GM21529 (cell line): ENCODE results near the gene TSPYL4.

ENCODE experiments used
- ATAC-seq: cut with Tn5 transposase; IDR thresholded peaks from one replicate; pipeline ENCODE4 v1.9.1; 2021; ENCODE audit not compliant: unreplicated experiment

TSPYL4 gene

GRCh38 chr6:116229287-116229913 lies 24.5 kb downstream of the TSPYL4 start:
- ATAC-seq: no peak

GRCh38 chr6:116223355-116223754 lies 30.5 kb downstream of the TSPYL4 start:
- no peak for ATAC-seq

GRCh38 chr6:116221911-116222310 lies 32.0 kb downstream of the TSPYL4 start:
- ATAC-seq: no peak

GRCh38 chr6:116221067-116221466 lies 32.8 kb downstream of the TSPYL4 start:
- no peak for ATAC-seq

GRCh38 chr6:116218866-116219265 lies 35.0 kb downstream of the TSPYL4 start:
- no peak for ATAC-seq

GRCh38 chr6:116218172-116218633 lies 35.7 kb downstream of the TSPYL4 start:
- ATAC-seq: no peak

- peak; percentile 71 for ATAC-seq
Measured at GRCh38 chr6:116217069-116217468, 36.8 kb downstream of the TSPYL4 start.

- ATAC-seq: no peak
Measured at GRCh38 chr6:116215414-116215813, 38.5 kb downstream of the TSPYL4 start.

- no peak for ATAC-seq
Measured at GRCh38 chr6:116214681-116215080, 39.2 kb downstream of the TSPYL4 start.

- no peak for ATAC-seq
Measured at GRCh38 chr6:116210750-116211425, 43.0 kb downstream of the TSPYL4 start.

- no peak for ATAC-seq
Measured at GRCh38 chr6:116210316-116210715, 43.6 kb downstream of the TSPYL4 start.

GRCh38 chr6:116208056-116208785 lies 45.7 kb downstream of the TSPYL4 start:
- no peak for ATAC-seq

GRCh38 chr6:116206231-116206903 lies 47.5 kb downstream of the TSPYL4 start:
- ATAC-seq: no peak

GRCh38 chr6:116205281-116205680 lies 48.6 kb downstream of the TSPYL4 start:
- no peak for ATAC-seq

GRCh38 chr6:116201538-116201937 lies 52.3 kb downstream of the TSPYL4 start:
- ATAC-seq: no peak

GRCh38 chr6:116200619-116201249 lies 53.1 kb downstream of the TSPYL4 start:
- no peak for ATAC-seq
